A549 treated with GW870086 at 1 μM for 4 hours (cell line): ENCODE results near the gene TREX2. TPM values are rescaled to one million over a fixed set of nuclear protein-coding genes. Genes with fewer than 3 reads are reported as not detected.

Experiments
- total RNA-seq: library from RNA; stranded (reverse); fragments of 200-300 nt; extraction: Qiagen RNA extraction; gene quantifications from 5 replicates; pipeline ENCODE4 v1.2.3, GENCODE V29; 2022; ENCODE audit warnings: low read depth

Gene TREX2, protein sequence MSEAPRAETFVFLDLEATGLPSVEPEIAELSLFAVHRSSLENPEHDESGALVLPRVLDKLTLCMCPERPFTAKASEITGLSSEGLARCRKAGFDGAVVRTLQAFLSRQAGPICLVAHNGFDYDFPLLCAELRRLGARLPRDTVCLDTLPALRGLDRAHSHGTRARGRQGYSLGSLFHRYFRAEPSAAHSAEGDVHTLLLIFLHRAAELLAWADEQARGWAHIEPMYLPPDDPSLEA
- total RNA-seq, result 1.1 to 1.7 TPM (median 1.2 TPM) in 5 replicates

GRCh38 chrX:153445856-153446635 lies at the start of gene TREX2:
TSS of gene TREX2 (minus strand) at chrX:153446056. CDS start at chrX:153445430, 626 bp downstream.

DNA sequence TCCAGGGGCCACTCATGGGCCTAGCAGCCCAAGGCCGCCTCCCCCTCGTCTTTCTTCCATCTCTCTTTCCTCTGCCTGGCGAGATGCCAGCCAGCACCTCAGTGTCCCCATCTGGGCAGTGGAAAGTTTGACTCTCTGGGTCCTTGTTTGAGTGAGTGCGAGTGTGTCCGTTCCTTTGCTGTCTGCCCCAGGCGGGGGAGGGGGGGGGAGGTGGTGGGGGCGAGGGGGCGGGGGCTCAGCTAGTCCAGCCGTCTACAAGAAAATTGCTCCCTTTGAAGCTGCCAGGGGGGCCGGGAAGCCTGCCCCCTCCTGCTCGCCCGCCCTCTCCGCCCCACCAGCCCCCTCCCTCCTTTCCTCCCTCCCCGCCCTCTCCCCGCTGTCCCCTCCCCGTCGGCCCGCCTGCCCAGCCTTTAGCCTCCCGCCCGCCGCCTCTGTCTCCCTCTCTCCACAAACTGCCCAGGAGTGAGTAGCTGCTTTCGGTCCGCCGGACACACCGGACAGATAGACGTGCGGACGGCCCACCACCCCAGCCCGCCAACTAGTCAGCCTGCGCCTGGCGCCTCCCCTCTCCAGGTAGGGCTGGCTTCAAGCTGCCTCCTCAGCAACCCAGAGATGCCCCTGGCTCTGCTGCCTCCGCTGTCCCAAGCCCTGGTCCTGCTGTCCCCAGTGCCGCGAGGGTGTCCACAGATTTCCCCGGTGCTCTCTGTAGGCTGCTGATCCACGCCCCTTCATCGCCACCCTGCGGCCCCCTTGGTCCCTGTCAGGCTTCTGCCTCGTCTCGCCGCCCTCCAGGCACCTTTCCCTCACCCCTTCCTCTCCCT lies 48.9 kb upstream of the TREX2 start, which contains the start of gene BGN:
Gene BGN (plus strand): TSS at position 440 of the 821 bp plus-strand sequence. CDS start 9,652 bp downstream, outside the sequence.

GRCh38 chrX:153470411-153471363 lies 24.8 kb upstream of the TREX2 start, which contains the start of gene HAUS7:
TSS of gene HAUS7 (minus strand) at chrX:153470576. CDS start at chrX:153470557, 19 bp downstream.

DNA sequence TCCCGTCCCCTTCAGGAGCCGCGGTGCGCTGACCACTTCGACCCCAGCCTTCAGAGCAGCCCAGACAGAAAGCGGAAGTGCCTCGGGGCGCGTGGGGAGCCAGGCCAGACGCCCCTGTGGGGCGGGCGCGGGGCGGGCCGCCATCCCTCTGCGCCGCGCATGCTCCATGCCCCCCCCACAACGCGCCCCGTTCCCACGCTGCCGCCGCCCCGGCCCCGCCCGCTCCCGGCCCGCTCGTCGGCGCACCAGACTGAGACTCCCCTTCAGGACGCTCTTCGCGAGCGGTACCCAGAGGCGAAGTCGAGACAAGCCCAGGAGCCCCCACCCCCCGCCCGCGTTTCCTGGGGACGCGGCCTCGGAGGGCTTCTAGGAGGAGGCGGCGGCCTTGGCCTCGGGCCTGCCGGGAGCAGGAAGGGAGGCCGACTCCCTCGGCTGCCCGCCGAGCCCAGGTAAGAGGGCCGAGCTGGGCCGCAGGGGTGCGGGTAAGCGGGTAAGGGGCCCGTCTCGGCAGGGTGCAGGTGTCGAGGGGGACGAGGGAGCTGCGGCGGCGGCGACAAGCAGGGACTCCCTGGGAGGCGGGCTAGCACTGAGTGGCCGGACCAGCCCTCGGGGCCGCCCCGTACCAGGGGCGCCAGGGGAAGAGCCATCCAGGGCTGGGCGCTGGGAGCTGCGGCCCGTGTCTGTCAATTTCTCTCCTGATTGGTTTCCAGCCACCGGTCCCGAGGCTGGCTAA lies 34.4 kb downstream of the TREX2 start, which contains the start of gene ZFP92:
Gene ZFP92 (plus strand): TSS at position 218 of the 733 bp plus-strand sequence. CDS start 6,851 bp downstream, outside the sequence.

GRCh38 chrX:153401133-153401764 lies 44.6 kb downstream of the TREX2 start, which contains the start of gene PNMA6E:
TSS of gene PNMA6E (minus strand) at chrX:153401350. CDS start at chrX:153398849, 2,501 bp downstream.

Other genes starting within 250 kb of the TREX2 start
- gene PNMA6F, start 124.3 kb downstream of the TREX2 start, total RNA-seq, result not detected in 5 replicates
- 4.8 to 6.5 TPM (median 6.0 TPM) in 5 replicates for gene ZNF275, start 111.9 kb downstream of the TREX2 start, total RNA-seq
- gene PNMA6E, start 44.7 kb downstream of the TREX2 start, total RNA-seq, result 0.07 TPM in 1 of 5 replicates, not detected in the others
- gene ZFP92, start 34.6 kb downstream of the TREX2 start, total RNA-seq, result 0.42 to 0.59 TPM (median 0.57 TPM) in 5 replicates
- gene HAUS7, start 24.5 kb upstream of the TREX2 start, total RNA-seq, result 49.8 to 59.6 TPM (median 54.3 TPM) in 5 replicates
- gene BGN, start 48.9 kb upstream of the TREX2 start, total RNA-seq, result 0.07 TPM in 1 of 5 replicates, not detected in the others
- gene ATP2B3, start 71.6 kb upstream of the TREX2 start, total RNA-seq, result 0.07 to 0.23 TPM (median 0.15 TPM) in 5 replicates
- 44.6 to 59.4 TPM (median 58.5 TPM) in 5 replicates for gene CCNQ, start 153.1 kb upstream of the TREX2 start, total RNA-seq
- 1.00 to 1.8 TPM (median 1.5 TPM) in 5 replicates for gene DUSP9, start 201.1 kb upstream of the TREX2 start, total RNA-seq
- gene PNCK, start 227.8 kb upstream of the TREX2 start, total RNA-seq, result 0.13 to 0.31 TPM (median 0.24 TPM) in 4 of 5 replicates, not detected in the other
- 11.3 to 13.3 TPM (median 11.9 TPM) in 5 replicates for gene SLC6A8, start 241.9 kb upstream of the TREX2 start, total RNA-seq